Measurements from ENCODE around the gene SPON2. TPM values are rescaled to one million over a fixed set of nuclear protein-coding genes. Genes with fewer than 3 reads are reported as not detected.

The SPON2 gene
- total and polyA plus RNA-seq, 10 donors = 8.3 to 51.3 (median 27.1) TPM

GRCh38 chr4:1207157-1207470, 34.7 kb upstream of the SPON2 start:
- 85 to 92% (median 90%) methylated on average over 4 to 12 of the region's 12 CpGs for WGBS, 5 donors
- H3K27ac ChIP-seq = peak overlapping the region in 1 of 8 donors; percentile 74
- peaks cover 27 to 98% (median 78%) of the 10 kb centered on the region in 6 donors for H3K4me1 ChIP-seq

DNA sequence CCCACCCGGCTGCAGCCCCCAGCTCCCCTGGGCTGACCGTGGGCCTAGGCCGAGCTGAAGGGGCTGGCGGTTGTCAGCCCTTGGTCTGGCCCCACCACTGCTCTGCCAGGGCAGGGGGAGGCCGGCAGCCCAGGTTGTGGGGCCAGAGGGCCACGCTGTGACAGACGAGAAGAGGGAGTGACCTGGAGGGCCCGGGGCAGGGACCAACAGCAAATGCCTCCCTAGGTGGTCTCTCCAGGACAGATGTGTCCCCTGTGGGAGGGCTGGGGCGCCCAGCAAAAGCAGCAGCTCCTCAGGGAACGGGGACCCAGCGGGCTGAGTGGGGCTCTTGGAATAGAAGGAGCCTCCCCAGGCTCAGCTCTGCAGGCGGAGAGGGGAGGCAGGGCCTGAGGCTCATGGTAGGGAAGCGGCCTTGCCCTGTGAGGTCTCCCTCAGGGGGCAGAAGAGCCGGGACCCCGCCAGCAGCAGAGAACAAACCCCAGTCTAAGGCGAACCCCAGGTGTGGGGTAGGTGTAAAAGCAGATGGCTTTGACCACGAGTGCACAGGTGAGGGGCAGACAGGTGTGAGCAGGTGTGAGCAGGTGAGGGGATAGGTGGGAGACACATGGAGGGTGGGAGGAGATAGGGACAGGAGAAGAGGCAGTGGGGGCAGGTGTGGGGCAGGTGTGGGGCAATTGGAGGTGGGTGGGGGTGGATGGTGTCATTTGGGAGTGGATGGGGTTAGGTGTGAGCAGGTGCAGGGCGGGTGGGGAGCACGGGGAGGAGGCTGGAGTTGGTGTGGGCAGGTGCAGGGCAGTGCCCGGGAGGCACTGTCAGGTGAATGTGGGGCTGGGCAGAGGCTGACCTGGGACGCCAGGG, 34.1 kb upstream of the SPON2 start:
- WGBS, 5 donors = 86 to 94% (median 91%) methylated on average over 16 to 21 of the region's 21 CpGs
- peak overlapping the region in 2 of 8 donors; percentile 92 for H3K27ac ChIP-seq
- intact Hi-C loops (cut with DNase I; ENCODE audit: low total_unique reads) = no loop called here
- no peaks in the 10 kb centered on the region for H3K27me3 ChIP-seq (replicated peaks in 1 of 7)
- no peak for TF ChIP-seq POLR2AphosphoS5 (IDR thresholded peaks at IDR 0.05)
- no peak for TF ChIP-seq POLR2A (IDR thresholded peaks at IDR 0.05)
- TF ChIP-seq, protein P1, sequence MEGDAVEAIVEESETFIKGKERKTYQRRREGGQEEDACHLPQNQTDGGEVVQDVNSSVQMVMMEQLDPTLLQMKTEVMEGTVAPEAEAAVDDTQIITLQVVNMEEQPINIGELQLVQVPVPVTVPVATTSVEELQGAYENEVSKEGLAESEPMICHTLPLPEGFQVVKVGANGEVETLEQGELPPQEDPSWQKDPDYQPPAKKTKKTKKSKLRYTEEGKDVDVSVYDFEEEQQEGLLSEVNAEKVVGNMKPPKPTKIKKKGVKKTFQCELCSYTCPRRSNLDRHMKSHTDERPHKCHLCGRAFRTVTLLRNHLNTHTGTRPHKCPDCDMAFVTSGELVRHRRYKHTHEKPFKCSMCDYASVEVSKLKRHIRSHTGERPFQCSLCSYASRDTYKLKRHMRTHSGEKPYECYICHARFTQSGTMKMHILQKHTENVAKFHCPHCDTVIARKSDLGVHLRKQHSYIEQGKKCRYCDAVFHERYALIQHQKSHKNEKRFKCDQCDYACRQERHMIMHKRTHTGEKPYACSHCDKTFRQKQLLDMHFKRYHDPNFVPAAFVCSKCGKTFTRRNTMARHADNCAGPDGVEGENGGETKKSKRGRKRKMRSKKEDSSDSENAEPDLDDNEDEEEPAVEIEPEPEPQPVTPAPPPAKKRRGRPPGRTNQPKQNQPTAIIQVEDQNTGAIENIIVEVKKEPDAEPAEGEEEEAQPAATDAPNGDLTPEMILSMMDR (IDR thresholded peaks at IDR 0.05 in 8 of 11, conservative IDR thresholded peaks at IDR 0.05 in 3 of 11) = no peak
- H3K4me1 ChIP-seq = peaks cover 27 to 100% (median 82%) of the 10 kb centered on the region in 6 donors
- peaks cover 0 to 37% (median 12%) of the 10 kb centered on the region in 6 donors for H3K36me3 ChIP-seq
- no peaks in the 10 kb centered on the region for H3K9me3 ChIP-seq
- DNase-seq = peak; percentile 78
- H3K4me3 ChIP-seq = no peak overlapping the region

More at GRCh38 chr4:1207157-1207470, 34.7 kb upstream of the SPON2 start:
- H3K9me3 ChIP-seq = no peaks in the 10 kb centered on the region
- intact Hi-C loops (cut with DNase I; ENCODE audit: low total_unique reads) = no loop called here
- no peak overlapping the region for H3K4me3 ChIP-seq
- no peak for DNase-seq
- peaks cover 0 to 43% (median 18%) of the 10 kb centered on the region in 6 donors for H3K36me3 ChIP-seq
- no peak for TF ChIP-seq POLR2AphosphoS5 (IDR thresholded peaks at IDR 0.05)
- TF ChIP-seq, protein P1 (IDR thresholded peaks at IDR 0.05 in 8 of 11, conservative IDR thresholded peaks at IDR 0.05 in 3 of 11) = no peak
- TF ChIP-seq POLR2A (IDR thresholded peaks at IDR 0.05) = no peak
- H3K27me3 ChIP-seq (replicated peaks in 1 of 7) = no peaks in the 10 kb centered on the region

- Histone ChIP-seq H3K27ac (peak overlapping the region in 4 of 8 donors; percentile 47 to 92 (median 91)), H3K4me3 (no peak overlapping the region)
Observed at GRCh38 chr4:1205586-1206298, 33.4 kb upstream of the SPON2 start.

More at GRCh38 chr4:1205586-1206298, 33.4 kb upstream of the SPON2 start:
- Histone ChIP-seq H3K4me1 (peaks cover 31 to 100% (median 86%) of the 10 kb centered on the region in 6 donors), H3K36me3 (peaks cover 0 to 30% (median 4%) of the 10 kb centered on the region in 6 donors), H3K9me3 (no peaks in the 10 kb centered on the region), H3K27me3 (replicated peaks in 1 of 7) (no peaks in the 10 kb centered on the region)
- TF ChIP-seq POLR2A (IDR thresholded peaks at IDR 0.05) (no peak), POLR2AphosphoS5 (IDR thresholded peaks at IDR 0.05) (no peak)
- TF ChIP-seq, protein P1 (IDR thresholded peaks at IDR 0.05 in 8 of 11, conservative IDR thresholded peaks at IDR 0.05 in 3 of 11) = no peak
- peak; percentile 75 for DNase-seq
- intact Hi-C loops (cut with DNase I; ENCODE audit: low total_unique reads) = no loop called here
- 86 to 93% (median 90%) methylated on average over 9 to 17 of the region's 17 CpGs for WGBS, 5 donors

Measured in spleen (tissue), 11 donors.